OCI-M2 (cell line): ENCODE measurements around the gene OLIG3.

Experiments used
- DNase-seq: peaks from one replicate; lab custom pipeline; 2025; ENCODE audit not compliant: unreplicated experiment; lab: John Stamatoyannopoulos, UW

OLIG3 gene

DNA sequence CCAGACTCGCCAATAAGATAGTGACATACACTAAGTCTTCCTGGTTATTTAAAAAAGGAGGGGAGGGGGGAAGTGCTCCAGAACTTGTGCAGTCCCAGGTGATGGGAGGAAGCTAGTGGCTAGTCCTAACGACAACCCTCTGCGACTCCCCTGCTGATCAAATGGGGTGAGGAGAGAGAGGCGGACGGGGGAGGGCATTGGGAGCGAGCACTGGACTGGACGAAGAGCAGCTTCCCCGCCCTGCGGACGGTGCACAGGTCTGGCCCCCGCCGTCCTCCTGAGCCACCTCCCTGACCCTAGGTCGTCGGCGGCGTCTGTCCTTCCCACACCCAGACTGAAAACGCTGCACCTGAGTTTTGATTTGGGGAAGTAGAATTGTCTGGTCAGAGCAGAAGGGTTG is 2.2 kb upstream of the OLIG3 start:
- no peak for DNase-seq

DNA sequence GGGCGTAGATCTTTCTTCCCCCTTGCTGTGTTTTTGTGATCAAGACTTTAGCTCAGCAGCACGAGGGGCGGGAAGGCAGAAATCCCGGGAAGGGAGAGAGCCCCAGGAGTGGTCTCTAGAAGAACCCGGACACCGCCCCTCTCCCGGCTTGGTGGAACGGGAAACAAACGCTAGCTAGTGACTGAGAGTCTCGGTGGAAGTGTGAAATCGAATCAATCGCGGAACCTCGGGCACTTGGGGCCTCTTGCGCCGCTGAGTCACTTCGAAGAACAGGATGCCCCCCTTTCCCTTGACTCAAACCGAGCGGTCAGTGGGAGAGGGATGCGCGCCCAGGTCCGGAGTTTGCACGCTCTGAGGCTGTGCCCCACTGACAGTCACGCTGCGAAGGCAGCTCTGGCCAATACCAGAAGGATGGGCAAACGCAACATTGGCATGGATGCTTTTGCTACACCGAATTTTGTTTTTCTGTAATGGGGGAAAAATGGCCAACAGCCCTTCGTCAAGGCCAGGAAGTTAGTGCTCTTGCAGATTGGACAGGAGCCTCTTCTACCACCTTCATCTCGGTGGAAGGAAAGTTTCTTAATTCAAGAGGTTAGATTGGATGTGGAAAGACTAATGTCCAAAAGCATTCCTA is 1.6 kb upstream of the OLIG3 start:
- DNase-seq = no peak

DNA sequence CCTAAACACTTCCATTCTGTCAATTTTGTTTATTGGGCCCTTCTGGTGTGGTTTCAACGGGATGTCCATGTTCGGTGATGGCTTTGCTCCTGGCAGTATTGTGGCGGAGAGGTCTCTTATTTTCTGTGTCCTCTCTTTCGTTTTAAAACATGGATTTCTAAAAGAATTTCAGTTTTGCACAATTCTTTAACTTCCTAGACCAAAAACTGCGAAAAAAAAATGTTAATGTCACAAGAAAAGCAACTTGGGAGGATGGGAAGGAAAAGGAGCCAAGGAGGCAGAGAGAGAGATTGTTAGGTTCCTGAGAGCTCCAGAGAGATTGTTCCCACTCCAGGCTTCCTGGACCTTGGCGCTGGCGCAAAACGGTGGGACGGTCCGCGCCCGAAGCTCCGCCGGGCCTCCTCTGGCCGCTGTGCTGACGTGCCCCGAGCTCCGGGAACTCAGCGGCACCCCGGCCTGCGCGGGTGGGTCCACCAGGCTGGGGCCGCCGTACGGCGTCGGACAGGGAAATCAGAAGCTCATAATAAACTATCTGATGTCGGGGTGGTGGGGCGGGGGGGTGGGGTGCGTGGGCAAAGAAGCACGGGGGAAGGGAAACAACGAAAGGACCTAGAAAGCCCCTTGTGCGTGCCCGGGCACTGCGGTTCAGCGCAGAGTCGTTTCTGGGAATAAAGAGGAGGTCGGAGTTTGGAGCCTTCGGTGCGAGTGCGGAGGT is 951 bp upstream of the OLIG3 start:
- no peak for DNase-seq

- DNase-seq = no peak
These were observed 766 bp downstream of the OLIG3 start for GRCh38 chr6:137493218-137494038.

DNA sequence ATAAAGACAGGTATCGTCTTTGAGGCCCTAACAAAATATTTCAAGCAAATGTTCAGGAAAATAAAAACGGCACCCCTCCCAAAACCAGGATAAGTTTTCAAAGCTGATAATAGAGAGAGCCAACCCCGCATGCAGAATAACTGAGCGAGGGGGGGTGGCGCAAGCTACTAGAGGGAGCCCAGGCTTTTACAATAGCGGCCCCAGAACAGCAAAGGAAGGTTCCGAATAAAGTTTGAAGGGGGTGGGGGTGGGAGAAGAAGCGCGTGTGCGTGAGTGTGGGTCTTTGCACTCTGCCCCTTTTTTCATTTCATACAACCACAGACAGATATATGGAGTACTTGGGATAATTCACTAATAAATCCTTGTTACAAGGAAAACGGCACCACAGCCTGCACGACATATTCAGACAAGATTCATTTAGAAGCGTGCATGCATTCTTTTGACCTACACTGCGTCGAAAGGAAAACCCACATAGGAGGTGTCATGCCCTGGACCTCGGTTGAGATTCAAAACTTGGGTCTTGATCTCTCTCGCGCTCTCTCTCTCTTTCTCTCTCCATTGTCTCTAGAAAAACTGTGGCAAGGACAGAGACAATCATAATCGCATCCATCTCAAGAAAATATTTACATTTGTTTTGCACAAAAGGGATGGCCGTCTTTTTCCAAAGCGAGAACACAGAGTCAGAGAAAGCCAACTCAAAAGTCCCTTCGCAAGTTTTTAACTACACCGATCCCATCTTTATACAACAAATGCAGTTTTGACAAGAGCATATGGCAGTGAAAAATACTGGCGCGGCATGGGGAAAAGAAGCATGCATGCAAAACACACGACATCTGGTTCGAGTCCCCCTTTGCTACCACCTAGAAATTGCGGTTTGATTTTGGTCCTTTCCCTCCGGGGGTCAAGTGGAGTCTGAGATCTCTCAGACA is 1.6 kb downstream of the OLIG3 start:
- DNase-seq = no peak

- no peak for DNase-seq
These were observed 2.7 kb downstream of the OLIG3 start for GRCh38 chr6:137491478-137491877.

GRCh38 chr6:137490961-137491360 is 3.2 kb downstream of the OLIG3 start:
- no peak for DNase-seq

DNA sequence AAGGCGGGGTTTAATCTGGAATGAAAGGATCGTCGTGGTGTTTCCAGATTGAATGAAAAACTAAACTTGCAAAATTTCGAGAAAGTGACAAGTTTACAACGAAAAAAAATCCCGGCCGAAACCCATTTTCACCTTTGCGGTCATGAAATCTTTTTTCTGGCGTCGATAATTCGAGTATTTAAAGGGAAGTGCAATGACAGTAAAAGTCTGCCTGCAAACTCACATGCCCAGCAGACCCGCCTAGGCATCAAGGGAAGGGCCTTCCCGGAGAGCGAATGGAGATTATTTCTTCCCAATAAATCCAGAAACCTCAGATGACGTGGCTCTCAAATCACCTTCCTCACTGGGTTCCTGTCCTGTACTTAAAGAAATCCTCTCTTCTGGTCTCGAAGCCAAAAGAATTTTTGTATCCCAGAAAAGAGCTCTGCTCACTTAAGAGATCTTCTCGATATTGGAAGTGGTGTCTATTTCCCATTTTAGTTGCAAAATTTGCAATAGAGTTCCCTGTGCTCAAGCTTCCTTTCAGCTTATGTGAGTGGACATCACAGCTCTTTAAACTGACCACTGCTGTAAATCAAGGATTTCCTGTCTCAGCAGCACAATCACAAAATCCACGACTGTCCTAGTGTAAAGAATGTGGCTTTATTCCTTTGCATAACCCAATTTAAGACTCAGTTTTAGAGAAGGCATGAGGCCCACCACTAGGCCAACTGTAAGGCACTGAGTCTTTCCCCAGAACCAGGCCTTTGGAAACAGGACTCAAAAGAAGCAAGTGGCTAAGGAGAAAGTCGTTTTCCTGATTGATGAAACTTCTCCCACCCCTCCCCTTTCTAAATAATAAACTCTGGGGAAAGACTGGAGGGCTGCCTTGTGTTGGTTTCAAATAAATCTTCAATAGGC is 3.9 kb downstream of the OLIG3 start:
- no peak for DNase-seq

DNA sequence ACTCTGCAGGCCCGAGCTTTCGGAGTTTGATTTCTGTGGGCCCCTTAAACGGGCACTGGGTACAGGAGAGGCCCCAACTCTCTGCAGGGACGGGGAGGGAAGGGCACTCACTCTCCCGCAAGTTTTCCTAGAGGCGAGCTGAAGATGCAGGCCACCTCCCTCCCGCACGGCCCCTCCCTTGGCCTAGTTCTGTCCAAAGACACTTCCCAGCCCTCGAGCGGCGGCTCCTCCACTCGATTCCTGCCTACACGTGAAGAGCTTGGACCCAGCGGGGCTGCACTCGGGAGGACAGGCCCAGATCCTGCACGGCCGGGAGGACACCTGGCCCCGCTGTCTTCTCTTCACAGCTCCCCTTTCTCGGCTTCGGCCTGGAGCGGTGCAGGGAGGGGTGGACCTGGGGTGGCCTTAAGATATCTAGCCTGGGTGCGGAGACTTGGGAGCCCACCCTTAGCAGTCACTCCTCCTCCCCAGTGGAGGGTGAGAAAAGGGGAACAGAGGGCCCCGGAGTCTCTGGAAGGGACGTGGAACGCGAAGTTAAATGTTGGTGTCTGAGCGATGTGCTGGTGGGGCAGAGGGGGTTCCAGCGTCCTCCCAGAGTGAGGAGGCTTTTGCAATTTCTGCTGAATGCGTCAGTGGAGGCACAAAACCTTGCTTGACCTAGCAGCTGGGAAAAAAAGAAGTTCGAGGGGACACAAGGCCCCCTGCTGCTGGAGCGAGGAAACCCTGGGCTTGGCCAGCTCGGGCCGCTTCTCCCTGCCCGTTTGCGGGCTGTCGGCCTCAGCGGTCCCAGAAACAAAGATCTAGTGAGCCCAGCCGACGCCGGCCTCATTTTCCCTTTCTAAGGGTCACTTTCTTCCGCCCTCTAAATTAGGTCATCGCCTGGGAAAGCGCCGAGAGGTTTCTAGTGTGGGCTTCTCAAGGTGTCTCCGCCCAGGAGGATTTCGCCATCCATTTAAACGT is 4.9 kb downstream of the OLIG3 start:
- DNase-seq = no peak

GRCh38 chr6:137488150-137489045 is 5.8 kb downstream of the OLIG3 start:
- DNase-seq = no peak

GRCh38 chr6:137487869-137488149 is 6.4 kb downstream of the OLIG3 start:
- no peak for DNase-seq

- no peak for DNase-seq
These were observed 6.9 kb downstream of the OLIG3 start for GRCh38 chr6:137487181-137487868.

- DNase-seq = no peak
These were observed 7.8 kb downstream of the OLIG3 start for GRCh38 chr6:137486416-137486815.

- DNase-seq = no peak
These were observed 13.8 kb downstream of the OLIG3 start for GRCh38 chr6:137480431-137480830.

- DNase-seq = no peak
These were observed 19.1 kb downstream of the OLIG3 start for GRCh38 chr6:137475103-137475502.

DNA sequence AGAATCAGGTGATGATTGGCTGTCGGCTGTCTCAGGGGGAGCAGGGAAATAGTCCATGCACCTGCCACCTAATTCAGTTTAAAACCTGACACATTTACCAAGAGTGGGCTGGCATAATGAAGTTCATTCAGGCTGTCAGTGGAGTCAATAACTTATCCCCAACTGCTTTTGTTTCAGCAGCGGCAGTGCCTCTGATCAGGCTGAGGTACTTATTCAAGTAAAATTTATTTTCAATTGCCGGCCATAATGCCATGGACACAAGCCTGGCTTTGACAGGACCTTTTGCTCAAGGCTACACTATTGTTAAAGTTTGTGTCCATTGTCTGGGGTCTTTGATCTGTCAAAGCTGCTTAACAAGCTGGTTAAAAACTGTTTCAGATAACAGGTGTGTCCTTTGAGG is 20.6 kb downstream of the OLIG3 start:
- no peak for DNase-seq

DNA sequence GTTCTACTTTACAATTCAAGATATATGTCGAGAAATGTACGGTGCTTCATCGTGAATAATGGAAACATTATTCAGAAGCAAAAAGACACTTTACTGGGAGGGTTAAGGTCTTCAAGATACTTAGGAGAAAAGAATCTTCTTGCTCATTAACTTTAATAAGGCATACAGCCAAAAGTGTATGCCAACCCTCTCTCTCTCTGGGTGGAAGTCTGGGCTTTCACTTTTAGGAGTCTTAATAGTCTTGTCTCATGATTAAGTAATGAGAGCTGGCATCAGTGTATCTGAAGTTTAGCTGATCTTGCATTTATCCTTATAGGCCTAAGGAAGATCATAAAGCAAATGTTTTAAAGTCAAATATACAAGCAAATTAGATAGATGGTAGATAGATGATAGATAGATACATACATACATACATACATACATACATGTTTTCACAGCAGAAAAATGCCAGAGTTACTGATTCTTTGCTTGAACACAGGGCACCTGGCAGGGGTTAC is 21.5 kb downstream of the OLIG3 start:
- DNase-seq = no peak
